NCI-H1930 (cell line): ENCODE data around the gene HMCN2.

Source experiments
- DNase-seq, 2 experiments: peaks; one replicate each; lab custom pipeline; 2025; lab: John Stamatoyannopoulos, UW

HMCN2 gene

GRCh38 chr9:130414910-130415746, 149.6 kb downstream of the HMCN2 start:
- DNase-seq: no peak

- DNase-seq: no peak
Observed at GRCh38 chr9:130417602-130418001, 152.0 kb downstream of the HMCN2 start.

DNA sequence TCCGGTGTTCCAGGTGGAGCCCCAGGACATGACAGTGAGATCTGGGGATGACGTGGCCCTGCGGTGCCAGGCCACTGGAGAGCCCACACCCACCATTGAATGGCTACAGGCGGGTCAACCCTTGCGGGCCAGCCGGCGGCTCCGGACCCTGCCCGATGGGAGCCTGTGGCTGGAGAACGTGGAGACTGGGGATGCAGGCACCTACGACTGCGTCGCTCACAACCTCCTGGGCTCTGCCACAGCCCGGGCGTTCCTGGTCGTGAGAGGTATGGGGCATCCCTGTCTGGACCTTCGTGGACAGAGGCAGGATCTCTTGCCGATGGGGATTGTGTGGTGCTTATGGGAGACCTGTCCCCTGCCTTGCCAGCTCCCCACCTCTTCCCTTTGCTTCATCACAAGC, 153.2 kb downstream of the HMCN2 start:
- no peak for DNase-seq

DNA sequence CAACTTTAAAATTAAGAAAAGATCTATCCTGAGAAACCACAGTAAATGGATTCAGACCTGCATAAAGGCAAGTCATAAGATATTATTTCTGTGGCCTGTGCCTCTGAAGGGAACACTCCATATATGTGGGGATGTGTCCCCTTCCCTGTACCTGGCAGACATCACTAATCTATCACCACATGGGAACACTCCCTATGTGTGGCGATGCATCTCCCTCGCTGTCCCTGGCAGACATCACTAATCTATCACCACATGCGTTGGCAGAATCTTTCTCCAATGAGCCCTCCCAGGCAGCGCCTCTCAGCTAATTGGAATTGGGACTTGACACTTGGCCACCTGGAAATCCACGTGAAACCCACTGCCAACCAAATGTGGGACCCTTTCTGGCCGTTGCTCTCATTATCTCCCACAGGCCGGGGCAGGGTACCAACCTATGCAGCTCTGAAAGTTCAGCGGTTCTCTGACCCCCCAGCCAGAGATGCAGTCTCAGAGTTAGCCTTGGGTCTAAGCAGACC, 154.0 kb downstream of the HMCN2 start:
- DNase-seq: no peak

DNA sequence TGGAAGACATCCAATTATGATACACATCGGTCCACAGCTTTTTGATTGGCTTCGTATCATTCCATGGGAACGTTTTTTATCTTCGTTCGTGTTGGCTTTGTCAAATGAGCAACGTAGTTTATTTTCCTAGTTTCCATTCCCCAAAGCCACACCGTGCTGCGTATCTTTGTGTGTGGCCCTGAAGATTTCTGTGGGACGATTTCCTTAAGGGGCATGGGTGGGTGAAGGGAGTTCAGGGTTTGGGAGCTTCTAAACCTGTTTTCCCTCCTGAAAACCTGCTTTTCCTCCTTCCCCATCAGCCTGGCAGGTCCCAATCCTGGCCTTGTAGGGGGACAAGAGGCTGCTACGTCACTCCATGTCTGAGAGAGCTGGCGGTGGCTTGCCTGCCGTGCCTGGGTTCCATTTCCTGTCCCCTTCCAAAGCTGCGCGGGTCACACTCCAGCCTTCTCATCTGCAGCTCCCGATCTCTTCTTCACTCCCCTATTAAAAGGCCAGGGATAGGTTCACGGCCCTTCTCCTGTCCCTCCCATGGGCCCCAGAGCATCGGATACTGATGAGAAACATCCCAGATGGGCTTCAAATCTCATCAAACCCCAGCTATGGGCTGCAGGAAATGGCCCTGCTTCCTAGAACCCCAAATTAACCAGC, 155.7 kb downstream of the HMCN2 start:
- no peak for DNase-seq

DNA sequence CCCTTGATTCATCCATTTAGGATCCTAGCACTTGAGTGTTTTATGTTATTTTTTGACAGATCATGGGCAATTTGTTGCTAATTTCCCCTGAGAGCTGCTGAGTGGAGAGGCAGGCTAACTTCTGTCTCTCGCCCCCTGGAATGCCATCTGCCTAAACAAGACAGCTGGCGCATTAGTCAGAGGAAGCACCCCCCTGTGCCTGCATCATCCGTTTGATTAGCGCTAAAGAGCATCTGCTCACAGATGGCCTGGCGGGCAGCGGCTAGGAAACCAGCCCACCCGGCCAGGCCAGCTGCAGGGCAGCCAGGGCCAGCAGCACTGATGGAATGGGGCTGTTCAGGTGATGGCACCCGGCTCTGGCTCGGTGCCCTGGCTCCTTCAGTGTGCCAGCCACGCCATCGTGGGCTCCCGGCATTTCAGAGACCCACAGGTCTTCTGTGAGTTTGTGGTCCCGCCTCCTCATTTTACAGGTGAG, 156.3 kb downstream of the HMCN2 start:
- DNase-seq: no peak

GRCh38 chr9:130422546-130422945, 157.0 kb downstream of the HMCN2 start:
- no peak for DNase-seq

GRCh38 chr9:130423272-130423671, 157.7 kb downstream of the HMCN2 start:
- DNase-seq: no peak

GRCh38 chr9:130424595-130425454, 159.3 kb downstream of the HMCN2 start:
- no peak for DNase-seq

- DNase-seq: no peak
Observed at GRCh38 chr9:130425741-130426466, 160.3 kb downstream of the HMCN2 start.

- DNase-seq: no peak
Observed at GRCh38 chr9:130426467-130426773, 160.9 kb downstream of the HMCN2 start.

DNA sequence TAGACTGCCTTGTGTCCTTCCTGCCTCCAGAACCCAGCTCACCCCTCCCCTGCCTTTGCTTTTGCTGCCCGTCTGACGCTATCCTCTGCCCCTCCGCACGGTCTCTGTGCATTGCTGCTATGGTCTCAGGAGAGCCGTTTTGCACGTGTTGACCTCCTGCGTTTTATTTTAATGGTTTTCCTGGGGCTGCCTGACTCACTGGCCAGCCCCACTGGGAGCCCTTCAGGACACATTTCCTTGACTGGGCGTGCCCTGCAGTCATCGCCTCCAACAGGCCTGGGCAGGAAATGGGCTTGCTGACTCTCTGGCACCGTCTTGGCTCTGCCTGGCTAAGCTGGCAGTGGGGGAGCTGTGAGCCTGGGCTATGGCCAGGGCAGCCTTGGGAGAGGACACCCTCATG, 161.3 kb downstream of the HMCN2 start:
- no peak for DNase-seq

DNA sequence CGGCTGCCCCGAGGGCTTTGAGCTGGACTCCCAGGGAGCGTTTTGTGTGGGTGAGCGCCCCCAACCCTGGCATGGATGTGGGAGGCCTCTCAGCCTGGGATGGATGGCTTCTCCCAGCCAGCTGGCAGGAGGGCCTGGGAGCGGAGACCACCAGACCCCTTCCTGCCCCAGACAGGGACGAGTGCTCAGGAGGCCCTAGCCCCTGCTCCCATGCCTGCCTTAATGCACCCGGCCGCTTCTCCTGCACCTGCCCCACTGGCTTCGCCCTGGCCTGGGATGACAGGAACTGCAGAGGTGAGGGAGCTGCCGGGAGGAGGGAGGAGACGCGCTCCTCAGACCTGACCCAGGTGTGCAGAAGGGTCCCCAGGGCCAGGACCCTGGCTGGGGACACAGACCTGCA, 161.8 kb downstream of the HMCN2 start:
- DNase-seq: no peak

GRCh38 chr9:130428086-130428665, 162.6 kb downstream of the HMCN2 start:
- DNase-seq: no peak

DNA sequence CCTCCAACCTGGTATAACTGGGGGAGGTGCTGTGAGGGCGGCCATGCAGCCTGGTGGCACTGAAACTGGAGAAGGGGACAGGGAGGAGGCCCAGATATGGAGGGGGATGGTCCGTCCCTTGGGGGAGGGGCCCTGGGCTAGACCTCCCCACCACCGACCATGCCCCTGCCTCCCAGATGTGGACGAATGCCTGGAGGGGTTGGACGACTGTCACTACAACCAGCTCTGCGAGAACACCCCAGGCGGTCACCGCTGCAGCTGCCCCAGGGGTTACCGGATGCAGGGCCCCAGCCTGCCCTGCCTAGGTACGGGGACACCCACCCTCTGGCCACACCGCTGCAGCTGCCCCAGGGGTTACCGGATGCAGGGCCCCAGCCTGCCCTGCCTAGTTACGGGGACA, 163.8 kb downstream of the HMCN2 start:
- no peak for DNase-seq

GRCh38 chr9:130429831-130430230, 164.3 kb downstream of the HMCN2 start:
- no peak for DNase-seq

GRCh38 chr9:130430232-130430631, 164.7 kb downstream of the HMCN2 start:
- DNase-seq: no peak

DNA sequence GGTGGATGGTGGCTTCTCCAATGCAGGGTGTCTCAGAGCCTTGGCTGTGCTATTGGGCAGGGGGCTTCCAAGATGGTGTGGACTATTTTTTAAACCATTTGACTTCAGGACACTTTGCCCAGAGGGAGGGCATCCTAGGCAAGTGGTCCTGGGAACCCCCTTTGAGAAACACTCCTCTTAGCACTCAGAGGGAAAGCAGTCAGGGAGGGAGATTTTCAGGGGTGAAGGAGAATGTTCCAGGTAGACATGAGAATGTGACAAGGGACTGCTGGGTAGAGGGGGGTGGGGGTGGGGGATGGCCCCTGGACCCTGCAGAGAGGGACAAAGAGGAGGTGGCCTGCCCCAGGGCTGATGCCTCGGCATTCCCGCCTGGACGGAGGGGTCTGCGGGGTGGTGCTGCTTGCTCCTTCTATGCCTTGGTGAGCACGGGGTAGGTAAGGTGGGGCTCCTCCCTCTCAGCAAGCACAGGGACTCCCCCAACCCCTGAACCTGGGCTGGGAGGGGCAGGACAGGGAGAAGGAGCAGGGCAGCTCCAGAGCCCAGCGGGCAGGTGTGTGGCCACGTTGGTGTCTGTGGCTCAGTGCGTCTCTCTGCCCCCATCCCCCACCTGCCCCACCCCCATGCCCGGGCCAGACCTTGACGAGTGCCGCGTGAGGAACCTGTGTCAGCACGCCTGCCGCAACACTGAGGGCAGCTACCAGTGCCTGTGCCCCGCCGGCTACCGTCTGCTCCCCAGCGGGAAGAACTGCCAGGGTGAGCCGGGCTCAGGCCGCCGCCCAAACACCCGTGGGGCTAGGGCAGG, 165.4 kb downstream of the HMCN2 start:
- no peak for DNase-seq

GRCh38 chr9:130431536-130432303, 166.2 kb downstream of the HMCN2 start:
- DNase-seq: no peak

GRCh38 chr9:130432362-130432761, 166.8 kb downstream of the HMCN2 start:
- DNase-seq: no peak
